PC-3 (cell line): ENCODE data around the gene MATN1.

Experiments
- CTCF ChIP-seq: fragments of 300-600 bp; sonication (generic); conservative IDR thresholded peaks from 2 replicates; pipeline ENCODE4 v1.5.1; 2017; ENCODE audit warnings: antibody characterized with exemption, low read depth, mild to moderate bottlenecking, low read length
- EZH2 ChIP-seq: fragments of 300-600 bp; sonication (generic); IDR thresholded peaks from one replicate; pipeline ENCODE4 v1.6.1; 2017; ENCODE audit warnings: antibody characterized with exemption, mild to moderate bottlenecking, low read length; ENCODE audit not compliant: unreplicated experiment
- EZH2phosphoT487 ChIP-seq: fragments of 300-600 bp; sonication (generic); IDR thresholded peaks from 2 replicates; pipeline ENCODE4 v1.6.1; 2018; ENCODE audit warnings: mild to moderate bottlenecking, antibody characterized with exemption, low read length, borderline replicate concordance

- TF ChIP-seq CTCF (no peak), EZH2phosphoT487 (no peak), EZH2 (no peak)
These were observed 34.8 kb upstream of the MATN1 start for GRCh38 chr1:30758121-30758688.
